Endothelial cell of umbilical vein (primary cell): ENCODE data around the gene CYBA. TPM values are rescaled to one million over a fixed set of nuclear protein-coding genes. Genes with fewer than 3 reads are reported as not detected.

ENCODE experiments used
- BruUV-seq: library from RNA; stranded (reverse); fragments of 400-500 nt; replicated peaks from 2 replicates; lab custom pipeline; 2021; lab: Mats Ljungman, UMichigan
- CTCF ChIA-PET: fragments of 300-600, 350-600 bp; sonication (Branson Sonifier 250); formaldehyde crosslinking; loops from one replicate; lab custom pipeline; 2021; ENCODE audit warnings: antibody characterized with exemption, inconsistent platforms; lab: Charles Lee
- POLR2A ChIA-PET: fragments of 300-600, 350-600 bp; sonication (Branson Sonifier 250); formaldehyde crosslinking; loops from one replicate; lab custom pipeline; 2021; ENCODE audit warnings: antibody characterized with exemption, inconsistent platforms; lab: Charles Lee
- DNase-seq: peaks from one replicate; pipeline ENCODE4 v3.0.0-alpha.2; 2011; ENCODE audit warnings: low read depth, low spot score
- FAIRE-seq: peaks from 2 replicates; lab custom pipeline; 2011; peaks lifted over from hg19 to GRCh38; lab: Jason Lieb, UNC
- H2AFZ ChIP-seq: 2 replicates; pipeline ENCODE4 v1.6.0; 2012; ENCODE audit warnings: low read depth, low read length, control low read depth, inconsistent platforms
- H3K27ac ChIP-seq: 2 replicates; pipeline ENCODE4 v1.5.1; 2011; ENCODE audit warnings: low read depth, mild to moderate bottlenecking, control low read depth, low read length, moderate library complexity; ENCODE audit not compliant: insufficient read depth
- H3K27me3 ChIP-seq, 2 experiments: 2 replicates each; pipeline versions ENCODE4 v1.6.0 to v1.6.1; 2011; ENCODE audit warnings: low read length in 2 of 2, mixed read lengths in 1 of 2; ENCODE audit not compliant: control insufficient read depth in 2 of 2, insufficient read depth in 2 of 2
- H3K36me3 ChIP-seq, 2 experiments: 2 replicates in 1 of 2; 3 replicates in 1 of 2; pipeline ENCODE4 v1.5.1; 2011; ENCODE audit warnings: low read length in 2 of 2, mild to moderate bottlenecking in 1 of 2, moderate library complexity in 1 of 2; ENCODE audit not compliant: control insufficient read depth in 2 of 2, insufficient read depth in 2 of 2; ENCODE audit errors: extremely low read depth in 1 of 2
- H3K4me1 ChIP-seq: 3 replicates; pipeline ENCODE4 v1.5.1; 2011; ENCODE audit warnings: mild to moderate bottlenecking, low read length; ENCODE audit not compliant: control insufficient read depth, insufficient read depth; ENCODE audit errors: extremely low read depth
- H3K4me2 ChIP-seq: 2 replicates; pipeline ENCODE4 v1.6.1; 2011; ENCODE audit warnings: low read length, control low read depth, mixed read lengths; ENCODE audit not compliant: insufficient read depth
- H3K4me3 ChIP-seq, 3 experiments: fragments of 200-600 bp in 1 of 3; sonication (generic), shearing (Covaris generic) in 1 of 3; replicated peaks in 1 of 3; 2 replicates each; pipeline ENCODE4 v1.5.1; 2011 to 2016; ENCODE audit warnings: control low read depth in 3 of 3, low read length in 3 of 3, mild to moderate bottlenecking in 2 of 3, inconsistent platforms in 1 of 3, low read depth in 1 of 3, moderate library complexity in 1 of 3; ENCODE audit not compliant: insufficient read depth in 1 of 3
- H3K79me2 ChIP-seq: 2 replicates; pipeline ENCODE4 v1.6.0; 2012; ENCODE audit warnings: low read length, inconsistent platforms; ENCODE audit not compliant: control insufficient read depth, insufficient read depth
- H3K9ac ChIP-seq: replicated peaks from 2 replicates; pipeline ENCODE3; 2011; ENCODE audit warnings: low read length, control low read depth; ENCODE audit not compliant: insufficient read depth; ENCODE audit errors: extremely low read depth
- H3K9me1 ChIP-seq: replicated peaks from 3 replicates; pipeline ENCODE4 v1.6.0; 2011; ENCODE audit warnings: mild to moderate bottlenecking, low read length; ENCODE audit not compliant: control insufficient read depth, insufficient read depth; ENCODE audit errors: extremely low read depth
- H3K9me3 ChIP-seq: replicated peaks from 2 replicates; pipeline ENCODE4 v1.5.1; 2012; ENCODE audit warnings: low read length, inconsistent platforms; ENCODE audit not compliant: control insufficient read depth, insufficient read depth
- H4K20me1 ChIP-seq: replicated peaks from 2 replicates; pipeline ENCODE3; 2011; ENCODE audit warnings: mild to moderate bottlenecking, low read length; ENCODE audit not compliant: control insufficient read depth, insufficient read depth; ENCODE audit errors: extremely low read depth
- EZH2 ChIP-seq: IDR thresholded peaks from 2 replicates; pipeline ENCODE4 v1.6.1; 2012; ENCODE audit warnings: borderline replicate concordance, low read depth, mild to moderate bottlenecking, moderate library complexity, low read length, inconsistent platforms; ENCODE audit not compliant: severe bottlenecking
- FOS ChIP-seq: IDR thresholded peaks from 2 replicates; pipeline ENCODE4 v1.6.1; 2011; ENCODE audit warnings: mild to moderate bottlenecking, low read length, moderate library complexity, borderline replicate concordance; ENCODE audit not compliant: insufficient read depth
- GATA2 ChIP-seq: IDR thresholded peaks from 2 replicates; pipeline ENCODE4 v1.7.0; 2011; ENCODE audit warnings: low read depth, mild to moderate bottlenecking, moderate library complexity, mixed read lengths, low read length; ENCODE audit not compliant: insufficient read length, insufficient read depth
- JUN ChIP-seq: IDR thresholded peaks from 2 replicates; pipeline ENCODE4 v1.6.1; 2011; ENCODE audit warnings: borderline replicate concordance, low read depth; ENCODE audit not compliant: insufficient read length, insufficient read depth
- MYC ChIP-seq: IDR thresholded peaks from one replicate; pipeline ENCODE4 v1.6.1; 2011; ENCODE audit warnings: mild to moderate bottlenecking, low read depth, low read length
- POLR2A ChIP-seq: IDR thresholded peaks from 2 replicates; pipeline ENCODE4 v1.6.1; 2012; ENCODE audit warnings: low read depth, mild to moderate bottlenecking, control low read depth, low read length
- POLR2AphosphoS5 ChIP-seq: IDR thresholded peaks from 2 replicates; pipeline ENCODE4 v1.6.1; 2012; ENCODE audit warnings: low read depth, mild to moderate bottlenecking, control low read depth, low read length, moderate library complexity; ENCODE audit not compliant: insufficient read depth
- dilution Hi-C: fragments of 300-500 bp; cut with MboI; formaldehyde crosslinking; loops from one replicate; pipeline ENCODE4 v1.15.0; 2019; ENCODE audit warnings: low sequenced_read_pairs; ENCODE audit not compliant: extremely low pct_ligation_motif_present
- intact Hi-C: fragments of 100-400 bp; cut with micrococcal nuclease; formaldehyde crosslinking; loops from one replicate; pipeline ENCODE4 v1.10.0; 2022
- polyA plus RNA-seq, 4 experiments: library from polyadenylated mRNA; depleted of rRNA in 3 of 4; stranded (reverse) in 3 of 4; unstranded in 1 of 4; fragments of >200 nt; gene quantifications; 2 replicates each; pipeline versions ENCODE4 v1.2.1 to v1.2.3, GENCODE V29; 2011 to 2012; ENCODE audit warnings: missing spikeins in 1 of 4
- total RNA-seq: library from RNA; stranded (reverse); gene quantifications from 2 replicates; pipeline ENCODE4 v1.2.3, GENCODE V29; 2021
- TF ChIP-seq, protein P1 (sequence below), 2 donors: IDR thresholded peaks; 1 replicate in 1 of 2; 2 replicates in 1 of 2; pipeline ENCODE4 v1.5.1; 2011; ENCODE audit warnings: low read length in 2 of 2, mild to moderate bottlenecking in 2 of 2, moderate library complexity in 2 of 2, control low read depth in 1 of 2, inconsistent platforms in 1 of 2, low read depth in 1 of 2; ENCODE audit not compliant: insufficient read depth in 1 of 2; ENCODE audit errors: extremely low read depth in 1 of 2
- TF ChIP-seq, protein P2 (sequence below): IDR thresholded peaks from 2 replicates; pipeline ENCODE4 v1.6.1; 2011; ENCODE audit not compliant: insufficient read depth, insufficient read length

CYBA gene
- total and polyA plus RNA-seq, 2 donors (not counting 3 experiments of a cell fraction or from before 2014, with no cell fraction given), result 37.0 to 77.3 TPM

- no peak overlapping the region for H3K27ac ChIP-seq
- no peak overlapping the region for H3K9ac ChIP-seq
- H3K4me2 ChIP-seq, result no peak overlapping the region
- no peak for DNase-seq
- H3K36me3 ChIP-seq, result no peaks in the 10 kb centered on the region
- BruUV-seq, result no TSS peak
- ChIA-PET POLR2A (no interaction called here), CTCF (interaction anchor here (1.2 to 1.3 kb wide), 3 partner anchors 15 to 169 kb away, joined by 3 read pairs; partner anchors contain the start of gene TRAPPC2L)
- dilution Hi-C loops, result no loop called here
- no peak for TF ChIP-seq MYC
- TF ChIP-seq FOS, result no peak
- TF ChIP-seq, protein P1, sequence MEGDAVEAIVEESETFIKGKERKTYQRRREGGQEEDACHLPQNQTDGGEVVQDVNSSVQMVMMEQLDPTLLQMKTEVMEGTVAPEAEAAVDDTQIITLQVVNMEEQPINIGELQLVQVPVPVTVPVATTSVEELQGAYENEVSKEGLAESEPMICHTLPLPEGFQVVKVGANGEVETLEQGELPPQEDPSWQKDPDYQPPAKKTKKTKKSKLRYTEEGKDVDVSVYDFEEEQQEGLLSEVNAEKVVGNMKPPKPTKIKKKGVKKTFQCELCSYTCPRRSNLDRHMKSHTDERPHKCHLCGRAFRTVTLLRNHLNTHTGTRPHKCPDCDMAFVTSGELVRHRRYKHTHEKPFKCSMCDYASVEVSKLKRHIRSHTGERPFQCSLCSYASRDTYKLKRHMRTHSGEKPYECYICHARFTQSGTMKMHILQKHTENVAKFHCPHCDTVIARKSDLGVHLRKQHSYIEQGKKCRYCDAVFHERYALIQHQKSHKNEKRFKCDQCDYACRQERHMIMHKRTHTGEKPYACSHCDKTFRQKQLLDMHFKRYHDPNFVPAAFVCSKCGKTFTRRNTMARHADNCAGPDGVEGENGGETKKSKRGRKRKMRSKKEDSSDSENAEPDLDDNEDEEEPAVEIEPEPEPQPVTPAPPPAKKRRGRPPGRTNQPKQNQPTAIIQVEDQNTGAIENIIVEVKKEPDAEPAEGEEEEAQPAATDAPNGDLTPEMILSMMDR (IDR thresholded peaks at IDR 0.05; ENCODE audit: extremely low read depth in 1 of 2, insufficient read depth in 1 of 2, low read depth in 1 of 2, low read length in 2 of 2), result no peak
- no peak for TF ChIP-seq EZH2
- TF ChIP-seq GATA2, result no peak
- TF ChIP-seq POLR2AphosphoS5, result no peak
- TF ChIP-seq, protein P2, sequence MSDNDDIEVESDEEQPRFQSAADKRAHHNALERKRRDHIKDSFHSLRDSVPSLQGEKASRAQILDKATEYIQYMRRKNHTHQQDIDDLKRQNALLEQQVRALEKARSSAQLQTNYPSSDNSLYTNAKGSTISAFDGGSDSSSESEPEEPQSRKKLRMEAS, result no peak
- TF ChIP-seq POLR2A, result no peak
- TF ChIP-seq JUN, result no peak
- peaks cover 0 to 2% of the 10 kb centered on the region in 2 experiments for H3K27me3 ChIP-seq
- no peak for FAIRE-seq
- H3K79me2 ChIP-seq, result no peaks in the 10 kb centered on the region
- no peaks in the 10 kb centered on the region for H4K20me1 ChIP-seq
- no peak overlapping the region for H2AFZ ChIP-seq
- no peak overlapping the region for H3K4me3 ChIP-seq
- intact Hi-C loops, result no loop called here
- H3K9me1 ChIP-seq, result no peaks in the 10 kb centered on the region
- no peaks in the 10 kb centered on the region for H3K9me3 ChIP-seq
- H3K4me1 ChIP-seq, result no peaks in the 10 kb centered on the region
These were observed 37.3 kb upstream of the CYBA start for GRCh38 chr16:88688013-88688778.
